HUES48 (cell line): ENCODE measurements around the gene AGBL5.

ENCODE experiments used
- H3K27ac ChIP-seq: one replicate; pipeline ENCODE4 v1.7.0; 2013; ENCODE audit warnings: low read depth, low read length, inconsistent platforms
- H3K27me3 ChIP-seq: 2 replicates; pipeline ENCODE4 v1.6.1; 2013; ENCODE audit warnings: mild to moderate bottlenecking, low read length; ENCODE audit not compliant: control insufficient read depth, insufficient read depth
- H3K36me3 ChIP-seq: 2 replicates; pipeline ENCODE4 v1.6.1; 2013; ENCODE audit warnings: low read length; ENCODE audit not compliant: control insufficient read depth, insufficient read depth
- H3K4me1 ChIP-seq: 2 replicates; pipeline ENCODE4 v1.6.1; 2013; ENCODE audit warnings: mild to moderate bottlenecking, low read length; ENCODE audit not compliant: control insufficient read depth, insufficient read depth
- H3K4me3 ChIP-seq: 2 replicates; pipeline ENCODE4 v1.5.1; 2013; ENCODE audit warnings: mild to moderate bottlenecking, low read depth, low read length
- H3K9ac ChIP-seq: 2 replicates; pipeline ENCODE4 v1.6.1; 2013; ENCODE audit warnings: mild to moderate bottlenecking, low read depth, low read length, moderate library complexity
- H3K9me3 ChIP-seq: 2 replicates; pipeline ENCODE4 v1.6.1; 2013; ENCODE audit warnings: low read length; ENCODE audit not compliant: control insufficient read depth, insufficient read depth

Gene AGBL5

DNA sequence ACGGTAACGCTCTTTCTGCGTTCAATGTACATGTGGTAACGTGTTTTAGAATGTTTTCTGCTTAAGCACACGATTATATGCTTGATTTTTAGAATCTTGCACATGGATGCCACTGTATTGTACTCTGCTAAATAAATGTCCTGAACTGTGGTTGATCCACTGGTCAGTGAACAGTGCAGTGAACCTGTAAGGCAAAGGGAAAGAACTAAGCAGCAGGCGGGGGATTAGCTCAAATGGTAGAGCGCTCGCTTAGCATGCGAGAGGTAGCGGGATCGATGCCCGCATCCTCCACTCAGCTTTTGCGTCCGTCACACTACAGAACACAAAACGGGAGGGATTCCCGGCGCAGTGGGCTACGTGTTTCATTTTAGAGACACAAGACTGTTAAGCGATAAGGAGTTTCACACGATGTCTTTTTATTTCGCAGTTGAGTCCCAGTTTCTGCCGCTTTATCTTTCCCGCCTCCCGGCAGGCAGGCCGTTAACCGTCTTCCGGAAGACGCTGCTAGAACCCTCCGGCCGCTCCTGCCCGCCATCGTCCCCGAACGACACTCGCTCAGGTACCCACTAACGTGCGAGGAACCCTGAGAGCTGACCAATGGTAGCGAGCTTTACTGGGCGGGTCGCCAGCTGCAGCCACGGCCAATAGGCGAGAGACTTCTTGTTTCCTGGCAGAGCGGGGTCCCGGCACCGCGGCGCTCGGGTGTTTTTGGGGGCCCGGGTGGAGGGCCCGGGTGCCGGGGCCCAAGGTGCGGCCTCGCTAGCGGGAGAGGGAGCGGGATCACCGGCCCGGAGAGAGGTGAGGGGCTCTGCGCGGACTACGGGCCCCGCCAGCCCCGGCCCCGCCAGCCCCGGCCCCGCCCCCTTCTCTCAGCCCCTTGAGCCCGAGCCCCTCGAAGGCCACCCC is at the start of gene AGBL5:
Gene AGBL5 (plus strand): TSS at position 673 of the 906 bp plus-strand sequence. CDS start 1,291 bp downstream, outside the sequence.
- Histone ChIP-seq H3K4me3 (peak within 1 kb of the TSS; percentile 82), H3K9ac (peak within 1 kb of the TSS; percentile 66), H3K4me1 (peaks cover 4% of the 10 kb centered on the region; the same call in 1 of the 2 replicates), H3K27ac (peak within 1 kb of the TSS; percentile 80), H3K9me3 (no peaks in the 10 kb centered on the region), H3K36me3 (peaks cover 32% of the 10 kb centered on the region), H3K27me3 (no peaks in the 10 kb centered on the region)

DNA sequence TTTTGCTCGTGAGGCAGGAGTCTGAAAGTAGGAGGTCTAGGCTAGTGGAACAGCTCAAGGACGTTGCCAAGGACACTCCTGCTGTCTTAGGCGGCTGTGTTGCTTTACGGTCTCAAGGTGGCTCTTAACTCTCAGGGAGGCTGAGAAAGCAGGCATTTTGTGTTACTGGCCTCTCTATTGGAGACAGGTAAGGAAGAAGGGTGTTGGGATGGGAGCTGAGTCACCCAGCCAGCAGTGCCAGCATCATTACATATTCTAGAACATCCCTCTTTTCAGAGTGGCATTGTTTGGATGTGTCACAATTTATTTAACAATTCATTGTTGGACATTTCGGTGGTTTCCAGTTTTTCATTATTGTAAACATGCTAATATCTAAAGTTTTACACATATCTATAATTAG is 49.5 kb upstream of the AGBL5 start:
- no peaks in the 10 kb centered on the region; the same call in 1 of the 2 replicates for H3K27me3 ChIP-seq
- H3K9ac ChIP-seq: no peak overlapping the region
- H3K4me3 ChIP-seq: no peak overlapping the region
- H3K27ac ChIP-seq: no peak overlapping the region
- no peaks in the 10 kb centered on the region for H3K4me1 ChIP-seq
- H3K36me3 ChIP-seq: no peaks in the 10 kb centered on the region
- H3K9me3 ChIP-seq: no peaks in the 10 kb centered on the region

- Histone ChIP-seq H3K4me3 (no peak overlapping the region), H3K27ac (no peak overlapping the region), H3K27me3 (no peaks in the 10 kb centered on the region), H3K4me1 (no peaks in the 10 kb centered on the region), H3K9ac (no peak overlapping the region), H3K36me3 (no peaks in the 10 kb centered on the region), H3K9me3 (no peaks in the 10 kb centered on the region)
Measured at GRCh38 chr2:27003007-27003406, 48.5 kb upstream of the AGBL5 start.

GRCh38 chr2:27003857-27004256 is 47.6 kb upstream of the AGBL5 start:
- Histone ChIP-seq H3K4me1 (no peaks in the 10 kb centered on the region), H3K9ac (no peak overlapping the region), H3K9me3 (no peaks in the 10 kb centered on the region), H3K27me3 (no peaks in the 10 kb centered on the region), H3K4me3 (no peak overlapping the region), H3K36me3 (no peaks in the 10 kb centered on the region), H3K27ac (no peak overlapping the region)

DNA sequence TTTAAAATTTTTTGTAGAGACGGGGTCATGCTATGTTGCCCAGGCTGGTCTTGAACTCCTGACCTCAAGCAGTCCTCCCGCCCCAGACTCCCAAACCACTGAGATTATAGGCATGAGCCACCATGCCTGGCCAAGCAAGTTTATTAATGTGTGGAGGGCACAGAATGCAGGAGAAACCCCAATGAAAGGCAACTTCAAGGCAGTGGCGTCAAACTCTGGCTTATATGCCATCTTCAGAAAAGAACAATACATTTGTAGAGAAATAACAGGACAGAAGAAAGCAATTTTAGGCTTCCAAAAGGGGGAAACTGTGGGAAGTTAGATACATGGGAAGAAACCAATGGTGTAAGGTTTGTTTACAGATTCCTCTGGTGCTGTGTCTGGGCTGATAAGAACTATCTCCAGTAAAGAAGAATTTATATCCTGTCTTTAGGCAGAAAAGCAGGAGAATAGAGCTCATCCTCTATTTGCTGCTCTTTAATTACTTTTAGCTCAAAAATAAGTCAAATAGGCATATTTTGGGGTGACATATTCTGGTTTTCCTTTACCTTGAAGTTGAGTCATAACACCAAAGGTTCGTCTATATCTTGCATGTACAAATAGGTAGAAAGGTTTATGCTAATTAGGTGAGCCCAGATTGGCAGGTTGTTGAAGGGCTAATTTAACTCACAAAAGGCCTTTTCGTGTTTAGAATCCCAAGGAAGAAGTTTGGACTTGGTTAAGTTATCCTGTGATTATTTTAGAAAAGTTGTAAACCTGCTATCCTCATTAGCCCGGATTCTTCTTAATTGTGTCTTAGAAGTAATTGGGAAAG is 44.7 kb upstream of the AGBL5 start:
- Histone ChIP-seq H3K27ac (no peak overlapping the region), H3K36me3 (no peaks in the 10 kb centered on the region), H3K4me1 (no peaks in the 10 kb centered on the region), H3K9me3 (no peaks in the 10 kb centered on the region), H3K4me3 (no peak overlapping the region), H3K9ac (no peak overlapping the region), H3K27me3 (no peaks in the 10 kb centered on the region)

DNA sequence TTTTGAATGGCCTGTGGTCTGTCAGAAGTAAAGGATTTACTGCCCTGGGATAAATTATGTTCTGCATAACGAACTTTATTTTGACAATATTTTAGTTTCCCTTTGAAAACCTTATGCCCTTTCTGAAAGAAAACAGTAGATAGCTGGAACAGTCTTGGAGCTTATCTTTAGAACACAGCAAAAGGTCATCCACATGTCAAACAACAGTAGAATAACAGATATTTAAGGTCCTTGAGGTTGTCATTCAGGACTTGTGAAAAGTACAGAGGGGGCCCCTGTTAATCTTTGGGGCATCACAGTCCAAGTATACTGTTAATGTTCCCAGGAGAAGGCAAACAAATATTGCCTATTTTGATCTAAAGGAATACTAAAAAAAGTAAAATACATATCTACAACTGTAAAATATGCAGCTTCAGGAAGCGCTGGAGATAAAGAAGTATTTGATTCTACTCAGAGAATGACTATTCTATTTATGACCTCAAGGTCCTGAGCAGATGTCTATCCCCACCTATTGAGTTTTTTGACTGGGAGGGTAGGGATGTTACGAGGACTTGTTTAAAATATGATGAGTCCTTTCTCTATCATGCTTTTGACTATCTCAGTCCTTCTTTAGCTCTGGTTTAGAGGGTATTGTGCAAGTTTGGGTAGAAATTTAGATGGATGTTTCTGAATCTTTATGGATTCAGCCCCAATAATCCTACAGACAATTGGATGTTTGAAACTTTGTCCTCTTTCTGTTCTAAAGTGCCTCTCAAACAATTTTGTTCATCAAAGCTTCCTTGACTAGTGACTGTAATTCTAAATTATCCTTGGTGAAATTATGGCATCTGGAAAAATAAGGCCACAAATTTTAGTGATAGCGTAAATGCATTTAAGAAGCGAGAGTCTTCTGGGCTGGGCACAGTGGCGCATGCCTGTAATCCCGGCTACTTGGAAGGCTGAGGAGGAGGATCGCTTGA is 43.8 kb upstream of the AGBL5 start:
- H3K27ac ChIP-seq: no peak overlapping the region
- no peak overlapping the region for H3K9ac ChIP-seq
- H3K4me1 ChIP-seq: no peaks in the 10 kb centered on the region
- no peaks in the 10 kb centered on the region for H3K36me3 ChIP-seq
- H3K4me3 ChIP-seq: no peak overlapping the region
- no peaks in the 10 kb centered on the region for H3K27me3 ChIP-seq
- H3K9me3 ChIP-seq: 0 out of 2 replicates have a peak, but pooled peaks cover under 1% of the 10 kb centered on the region

- H3K27me3 ChIP-seq: no peaks in the 10 kb centered on the region
- H3K4me1 ChIP-seq: no peaks in the 10 kb centered on the region
- no peak overlapping the region for H3K4me3 ChIP-seq
- H3K36me3 ChIP-seq: no peaks in the 10 kb centered on the region
- H3K27ac ChIP-seq: no peak overlapping the region
- no peak overlapping the region for H3K9ac ChIP-seq
- peaks cover 7% of the 10 kb centered on the region; the same call in 1 of the 2 replicates for H3K9me3 ChIP-seq
Measured at GRCh38 chr2:27008678-27009077, 42.8 kb upstream of the AGBL5 start.

DNA sequence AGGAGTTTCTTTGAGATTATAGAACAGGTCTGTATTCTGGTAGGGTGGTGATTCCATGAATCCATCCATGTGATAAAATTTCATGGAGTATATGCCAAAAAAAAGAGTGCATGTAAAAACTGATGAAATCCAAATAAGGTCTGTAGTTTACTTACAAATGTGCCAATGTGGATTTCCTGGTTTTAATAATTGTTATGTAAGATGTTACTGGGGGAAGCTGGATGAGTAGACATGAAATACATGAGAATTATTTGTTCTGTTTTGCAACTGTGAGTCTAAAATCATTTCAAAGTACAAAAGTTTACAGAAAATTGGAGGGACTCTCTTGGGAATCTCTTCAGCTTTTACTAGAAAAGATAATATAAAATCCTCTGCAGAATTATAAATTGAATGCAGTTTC is 42.4 kb upstream of the AGBL5 start:
- no peak overlapping the region for H3K4me3 ChIP-seq
- H3K27me3 ChIP-seq: no peaks in the 10 kb centered on the region
- H3K9me3 ChIP-seq: peaks cover 7% of the 10 kb centered on the region; the same call in 1 of the 2 replicates
- H3K4me1 ChIP-seq: no peaks in the 10 kb centered on the region
- no peak overlapping the region for H3K27ac ChIP-seq
- no peak overlapping the region for H3K9ac ChIP-seq
- H3K36me3 ChIP-seq: no peaks in the 10 kb centered on the region

DNA sequence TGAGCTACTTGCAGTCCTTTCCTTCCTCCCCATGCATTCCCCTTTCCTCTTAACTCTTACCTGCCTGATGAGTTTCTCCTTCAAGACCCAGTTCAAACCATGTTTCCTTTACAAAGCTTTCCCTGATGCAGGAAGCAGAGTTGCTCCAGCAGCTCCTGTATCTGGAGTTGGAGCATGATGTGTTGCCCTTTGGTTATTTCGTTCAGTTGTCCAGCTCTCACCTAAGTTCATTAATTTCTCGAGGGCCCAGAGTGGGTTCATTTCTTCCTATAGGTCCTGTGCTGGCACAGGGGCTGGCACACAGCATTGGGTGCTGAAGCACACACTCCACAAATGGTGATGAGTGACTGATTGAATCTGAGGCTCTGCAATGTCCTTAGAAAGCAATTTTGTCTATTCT is 41.8 kb upstream of the AGBL5 start:
- H3K27ac ChIP-seq: no peak overlapping the region
- no peaks in the 10 kb centered on the region for H3K4me1 ChIP-seq
- no peaks in the 10 kb centered on the region for H3K27me3 ChIP-seq
- H3K36me3 ChIP-seq: no peaks in the 10 kb centered on the region
- no peak overlapping the region for H3K9ac ChIP-seq
- H3K4me3 ChIP-seq: no peak overlapping the region
- H3K9me3 ChIP-seq: peaks cover 7% of the 10 kb centered on the region; the same call in 1 of the 2 replicates

DNA sequence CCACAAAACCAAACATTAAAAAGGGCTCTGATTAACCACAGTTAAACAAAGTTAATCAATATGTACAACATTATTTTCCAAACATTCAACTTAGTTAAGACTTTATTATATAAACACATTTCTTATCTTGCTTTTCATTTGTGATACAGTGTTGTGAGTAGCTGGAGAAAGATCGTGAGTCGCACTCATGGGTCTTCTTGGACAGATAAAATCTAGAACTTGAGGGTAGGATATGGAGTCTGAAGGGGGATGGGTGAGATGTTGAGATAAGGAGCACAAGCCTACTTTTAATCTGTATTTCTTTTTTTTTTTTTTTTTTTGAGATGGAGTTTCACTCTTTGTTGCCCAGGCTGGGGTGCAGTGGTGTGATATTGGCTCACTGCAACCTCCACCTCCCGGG is 41.3 kb upstream of the AGBL5 start:
- Histone ChIP-seq H3K27me3 (no peaks in the 10 kb centered on the region), H3K9ac (no peak overlapping the region), H3K36me3 (no peaks in the 10 kb centered on the region), H3K27ac (no peak overlapping the region), H3K4me3 (no peak overlapping the region), H3K9me3 (peaks cover 7% of the 10 kb centered on the region; the same call in 1 of the 2 replicates), H3K4me1 (no peaks in the 10 kb centered on the region)
